ENCODE results near the gene STRN4.

DNA sequence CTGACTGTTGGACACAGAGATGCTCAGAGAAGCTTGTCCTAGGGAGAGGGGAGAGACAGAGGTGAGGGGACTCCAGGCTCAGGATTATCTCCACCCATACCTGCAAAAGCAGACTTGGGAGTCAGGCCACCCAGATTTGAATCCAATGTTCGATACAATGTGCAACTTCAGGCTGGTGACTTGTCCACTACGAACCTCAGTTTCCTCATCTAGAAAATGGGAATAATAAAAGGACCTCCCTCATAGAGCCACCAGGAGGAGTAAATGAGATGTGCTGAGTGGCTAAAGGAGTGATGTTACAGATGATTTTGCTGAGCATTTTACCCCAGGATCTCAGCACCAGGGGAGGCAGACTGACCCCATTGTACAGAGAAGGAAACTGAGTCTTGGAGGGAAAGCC, 54.3 kb downstream of the STRN4 start:
- no peak for TF ChIP-seq POLR2A (IDR thresholded peaks at IDR 0.05)
- TF ChIP-seq, protein P1, sequence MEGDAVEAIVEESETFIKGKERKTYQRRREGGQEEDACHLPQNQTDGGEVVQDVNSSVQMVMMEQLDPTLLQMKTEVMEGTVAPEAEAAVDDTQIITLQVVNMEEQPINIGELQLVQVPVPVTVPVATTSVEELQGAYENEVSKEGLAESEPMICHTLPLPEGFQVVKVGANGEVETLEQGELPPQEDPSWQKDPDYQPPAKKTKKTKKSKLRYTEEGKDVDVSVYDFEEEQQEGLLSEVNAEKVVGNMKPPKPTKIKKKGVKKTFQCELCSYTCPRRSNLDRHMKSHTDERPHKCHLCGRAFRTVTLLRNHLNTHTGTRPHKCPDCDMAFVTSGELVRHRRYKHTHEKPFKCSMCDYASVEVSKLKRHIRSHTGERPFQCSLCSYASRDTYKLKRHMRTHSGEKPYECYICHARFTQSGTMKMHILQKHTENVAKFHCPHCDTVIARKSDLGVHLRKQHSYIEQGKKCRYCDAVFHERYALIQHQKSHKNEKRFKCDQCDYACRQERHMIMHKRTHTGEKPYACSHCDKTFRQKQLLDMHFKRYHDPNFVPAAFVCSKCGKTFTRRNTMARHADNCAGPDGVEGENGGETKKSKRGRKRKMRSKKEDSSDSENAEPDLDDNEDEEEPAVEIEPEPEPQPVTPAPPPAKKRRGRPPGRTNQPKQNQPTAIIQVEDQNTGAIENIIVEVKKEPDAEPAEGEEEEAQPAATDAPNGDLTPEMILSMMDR (IDR thresholded peaks at IDR 0.05): no peak

All from uterus (tissue), 2 donors.